ENCODE results near the gene TRPV2. TPM values are rescaled to one million over a fixed set of nuclear protein-coding genes. Genes with fewer than 3 reads are reported as not detected.

TRPV2 gene
- total RNA-seq, 1 donor from 2014 or later = 86.5 TPM

- Histone ChIP-seq H3K36me3 (no peaks in the 10 kb centered on the region), H3K4me3 (no peak overlapping the region), H3K4me1 (peaks cover 16% of the 10 kb centered on the region), H3K27me3 (no peaks in the 10 kb centered on the region), H3K9me3 (no peaks in the 10 kb centered on the region), H3K27ac (no peak overlapping the region)
- intact Hi-C loops (cut with DNase I) = no loop called here
- no peak for TF ChIP-seq CTCF (IDR thresholded peaks at IDR 0.05)
- ATAC-seq (no peak), DNase-seq (no peak)
These were observed 69.2 kb downstream of the TRPV2 start for GRCh38 chr17:16484445-16485175.

Other genes with a start within 250 kb of the TRPV2 start
- gene NCOR1, start 200.0 kb upstream of the TRPV2 start, total RNA-seq = 138 TPM
- gene PIGL, start 198.4 kb upstream of the TRPV2 start, total RNA-seq = 29.5 TPM
- gene CENPV, start 62.1 kb upstream of the TRPV2 start, total RNA-seq = 10.4 TPM
- 1,410 TPM for gene UBB, start 34.5 kb upstream of the TRPV2 start, total RNA-seq
- gene LRRC75A, start 76.6 kb downstream of the TRPV2 start, total RNA-seq = 2.5 TPM
- gene ZNF287, start 153.6 kb downstream of the TRPV2 start, total RNA-seq = 4.7 TPM
- 5.6 TPM for gene ZNF624, start 238.3 kb downstream of the TRPV2 start, total RNA-seq

All from upper lobe of right lung (tissue), 1 donor.